ENCODE data around the gene TH.

DNA sequence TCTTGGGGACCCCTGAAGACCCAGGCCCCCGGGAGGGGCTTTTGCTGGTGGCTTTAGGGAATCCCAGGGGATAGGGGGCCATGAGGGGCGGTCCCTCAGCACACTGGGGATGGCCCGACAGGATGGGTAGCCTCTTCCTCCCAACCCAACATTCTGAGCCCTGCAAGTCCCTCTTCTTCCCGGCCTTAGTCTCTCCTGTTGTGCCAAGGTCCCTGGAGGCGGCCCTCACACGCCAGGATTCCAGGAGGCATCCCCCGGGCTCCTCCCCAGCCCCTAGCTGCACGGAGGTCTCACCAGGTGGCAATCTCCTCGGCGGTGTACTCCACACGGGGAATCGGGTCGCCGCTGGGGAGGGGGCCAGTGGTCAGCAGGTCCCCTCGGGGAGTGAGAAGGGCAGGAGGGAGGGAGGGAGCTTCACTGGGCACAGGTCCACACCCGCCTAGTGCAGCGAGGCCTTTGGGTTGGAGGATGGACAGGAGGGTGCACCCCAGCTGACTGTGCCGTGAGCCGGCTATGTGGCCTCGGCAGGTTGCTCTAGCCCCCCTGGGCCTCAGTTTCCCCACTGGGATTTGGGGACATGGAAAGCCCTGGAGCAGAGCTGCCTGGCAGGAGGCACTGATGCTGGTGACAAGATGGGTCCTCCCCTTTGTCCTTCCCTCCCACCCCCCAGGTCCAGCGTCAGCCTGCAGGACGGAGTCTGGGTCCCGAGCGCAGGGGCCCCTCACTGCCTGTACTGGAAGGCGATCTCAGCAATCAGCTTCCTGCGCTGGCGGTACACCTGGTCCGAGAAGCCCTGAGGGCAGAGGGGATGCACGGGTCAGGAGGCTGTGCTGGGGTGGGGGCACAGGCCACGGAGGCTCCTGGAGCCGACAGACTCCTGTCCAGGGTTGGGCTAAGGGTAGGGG is 4.2 kb downstream of the TH start:
- TF ChIP-seq, protein P1, sequence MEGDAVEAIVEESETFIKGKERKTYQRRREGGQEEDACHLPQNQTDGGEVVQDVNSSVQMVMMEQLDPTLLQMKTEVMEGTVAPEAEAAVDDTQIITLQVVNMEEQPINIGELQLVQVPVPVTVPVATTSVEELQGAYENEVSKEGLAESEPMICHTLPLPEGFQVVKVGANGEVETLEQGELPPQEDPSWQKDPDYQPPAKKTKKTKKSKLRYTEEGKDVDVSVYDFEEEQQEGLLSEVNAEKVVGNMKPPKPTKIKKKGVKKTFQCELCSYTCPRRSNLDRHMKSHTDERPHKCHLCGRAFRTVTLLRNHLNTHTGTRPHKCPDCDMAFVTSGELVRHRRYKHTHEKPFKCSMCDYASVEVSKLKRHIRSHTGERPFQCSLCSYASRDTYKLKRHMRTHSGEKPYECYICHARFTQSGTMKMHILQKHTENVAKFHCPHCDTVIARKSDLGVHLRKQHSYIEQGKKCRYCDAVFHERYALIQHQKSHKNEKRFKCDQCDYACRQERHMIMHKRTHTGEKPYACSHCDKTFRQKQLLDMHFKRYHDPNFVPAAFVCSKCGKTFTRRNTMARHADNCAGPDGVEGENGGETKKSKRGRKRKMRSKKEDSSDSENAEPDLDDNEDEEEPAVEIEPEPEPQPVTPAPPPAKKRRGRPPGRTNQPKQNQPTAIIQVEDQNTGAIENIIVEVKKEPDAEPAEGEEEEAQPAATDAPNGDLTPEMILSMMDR (conservative IDR thresholded peaks at IDR 0.05; ENCODE audit: low read depth in 2 of 2) = no peak
- no peak for TF ChIP-seq POLR2AphosphoS5 (IDR thresholded peaks at IDR 0.05; ENCODE audit: low read depth)
- TF ChIP-seq, protein P2, sequence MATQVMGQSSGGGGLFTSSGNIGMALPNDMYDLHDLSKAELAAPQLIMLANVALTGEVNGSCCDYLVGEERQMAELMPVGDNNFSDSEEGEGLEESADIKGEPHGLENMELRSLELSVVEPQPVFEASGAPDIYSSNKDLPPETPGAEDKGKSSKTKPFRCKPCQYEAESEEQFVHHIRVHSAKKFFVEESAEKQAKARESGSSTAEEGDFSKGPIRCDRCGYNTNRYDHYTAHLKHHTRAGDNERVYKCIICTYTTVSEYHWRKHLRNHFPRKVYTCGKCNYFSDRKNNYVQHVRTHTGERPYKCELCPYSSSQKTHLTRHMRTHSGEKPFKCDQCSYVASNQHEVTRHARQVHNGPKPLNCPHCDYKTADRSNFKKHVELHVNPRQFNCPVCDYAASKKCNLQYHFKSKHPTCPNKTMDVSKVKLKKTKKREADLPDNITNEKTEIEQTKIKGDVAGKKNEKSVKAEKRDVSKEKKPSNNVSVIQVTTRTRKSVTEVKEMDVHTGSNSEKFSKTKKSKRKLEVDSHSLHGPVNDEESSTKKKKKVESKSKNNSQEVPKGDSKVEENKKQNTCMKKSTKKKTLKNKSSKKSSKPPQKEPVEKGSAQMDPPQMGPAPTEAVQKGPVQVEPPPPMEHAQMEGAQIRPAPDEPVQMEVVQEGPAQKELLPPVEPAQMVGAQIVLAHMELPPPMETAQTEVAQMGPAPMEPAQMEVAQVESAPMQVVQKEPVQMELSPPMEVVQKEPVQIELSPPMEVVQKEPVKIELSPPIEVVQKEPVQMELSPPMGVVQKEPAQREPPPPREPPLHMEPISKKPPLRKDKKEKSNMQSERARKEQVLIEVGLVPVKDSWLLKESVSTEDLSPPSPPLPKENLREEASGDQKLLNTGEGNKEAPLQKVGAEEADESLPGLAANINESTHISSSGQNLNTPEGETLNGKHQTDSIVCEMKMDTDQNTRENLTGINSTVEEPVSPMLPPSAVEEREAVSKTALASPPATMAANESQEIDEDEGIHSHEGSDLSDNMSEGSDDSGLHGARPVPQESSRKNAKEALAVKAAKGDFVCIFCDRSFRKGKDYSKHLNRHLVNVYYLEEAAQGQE (IDR thresholded peaks at IDR 0.05; ENCODE audit: unreplicated experiment) = no peak

Data from GM23338 (cell line).